Trophoblast cell (in vitro differentiated cells and primary cell): ENCODE measurements around the gene FRMPD4. TPM values are rescaled to one million over a fixed set of nuclear protein-coding genes. Genes with fewer than 3 reads are reported as not detected.

Source experiments
- DNase-seq, 2 donors: peaks; one replicate each; pipeline ENCODE4 v3.0.0-alpha.2; 2016
- H2AFZ ChIP-seq: 2 replicates; pipeline ENCODE4 v1.6.1; 2013; ENCODE audit warnings: low read length, moderate library complexity, mild to moderate bottlenecking; ENCODE audit not compliant: insufficient read depth, poor library complexity
- H2AK5ac ChIP-seq: 2 replicates; pipeline ENCODE4 v1.6.1; 2013; ENCODE audit warnings: mild to moderate bottlenecking, low read length
- H2BK120ac ChIP-seq: 2 replicates; pipeline ENCODE4 v1.6.1; 2013; ENCODE audit warnings: low read length, mild to moderate bottlenecking, moderate library complexity; ENCODE audit not compliant: insufficient read depth, poor library complexity
- H2BK12ac ChIP-seq: 2 replicates; pipeline ENCODE4 v1.6.1; 2013; ENCODE audit warnings: mild to moderate bottlenecking, low read length, moderate library complexity
- H2BK5ac ChIP-seq: 2 replicates; pipeline ENCODE4 v1.6.1; 2013; ENCODE audit warnings: low read length, low read depth, moderate library complexity, mild to moderate bottlenecking; ENCODE audit not compliant: poor library complexity
- H3K14ac ChIP-seq: 2 replicates; pipeline ENCODE4 v1.6.1; 2013; ENCODE audit warnings: mild to moderate bottlenecking, low read length
- H3K18ac ChIP-seq: 2 replicates; pipeline ENCODE4 v1.6.1; 2013; ENCODE audit warnings: mild to moderate bottlenecking, low read length
- H3K23ac ChIP-seq: 2 replicates; pipeline ENCODE4 v1.6.1; 2013; ENCODE audit warnings: low read length
- H3K27ac ChIP-seq: 2 replicates; pipeline ENCODE4 v1.5.1; 2013; ENCODE audit warnings: low read depth, mild to moderate bottlenecking, inconsistent platforms, low read length, moderate library complexity
- H3K27me3 ChIP-seq: 2 replicates; pipeline ENCODE4 v1.6.1; 2013; ENCODE audit warnings: inconsistent platforms, mild to moderate bottlenecking, low read length, moderate library complexity; ENCODE audit not compliant: insufficient read depth
- H3K36me3 ChIP-seq, 2 experiments: 1 replicate in 1 of 2; 2 replicates in 1 of 2; pipeline ENCODE4 v1.6.1; 2013; ENCODE audit warnings: low read length in 2 of 2, mild to moderate bottlenecking in 2 of 2, moderate library complexity in 1 of 2; ENCODE audit not compliant: insufficient read depth in 2 of 2, control insufficient read depth in 1 of 2
- H3K4ac ChIP-seq: 2 replicates; pipeline ENCODE4 v1.6.1; 2013; ENCODE audit warnings: low read depth, mild to moderate bottlenecking, low read length, moderate library complexity
- H3K4me1 ChIP-seq, 2 experiments: 1 replicate in 1 of 2; 2 replicates in 1 of 2; pipeline ENCODE4 v1.6.1; 2013; ENCODE audit warnings: low read length in 2 of 2, mild to moderate bottlenecking in 2 of 2, moderate library complexity in 1 of 2; ENCODE audit not compliant: insufficient read depth in 2 of 2, control insufficient read depth in 1 of 2
- H3K4me2 ChIP-seq: 2 replicates; pipeline ENCODE4 v1.6.1; 2013; ENCODE audit warnings: inconsistent platforms, mild to moderate bottlenecking, low read length, moderate library complexity
- H3K4me3 ChIP-seq: 2 replicates; pipeline ENCODE4 v1.5.1; 2013; ENCODE audit warnings: mild to moderate bottlenecking, low read depth, low read length, inconsistent platforms
- H3K79me1 ChIP-seq: one replicate; pipeline ENCODE4 v1.6.1; 2013; ENCODE audit warnings: low read length
- H3K79me2 ChIP-seq: 2 replicates; pipeline ENCODE4 v1.6.1; 2013; ENCODE audit warnings: low read length, mild to moderate bottlenecking; ENCODE audit not compliant: control insufficient read depth, insufficient read depth, poor library complexity
- H3K9ac ChIP-seq: 2 replicates; pipeline ENCODE4 v1.6.1; 2013; ENCODE audit warnings: mild to moderate bottlenecking, low read length
- H3K9me3 ChIP-seq: 2 replicates; pipeline ENCODE4 v1.6.1; 2013; ENCODE audit warnings: low read depth, mild to moderate bottlenecking, control low read depth, inconsistent platforms, low read length; ENCODE audit not compliant: insufficient read depth
- H4K12ac ChIP-seq: 2 replicates; pipeline ENCODE4 v1.6.1; 2013; ENCODE audit warnings: low read depth, mild to moderate bottlenecking, low read length, moderate library complexity
- H4K8ac ChIP-seq: 2 replicates; pipeline ENCODE4 v1.6.1; 2013; ENCODE audit warnings: low read depth, mild to moderate bottlenecking, low read length, moderate library complexity
- H4K91ac ChIP-seq: one replicate; pipeline ENCODE4 v1.6.1; 2013; ENCODE audit warnings: low read depth, mild to moderate bottlenecking, low read length, moderate library complexity
- WGBS: extraction: QIAGEN DNeasy Blood & Tissue Kit; methylation state at CpG from one replicate; pipeline ENCODE4 v1.1.7; 2013; ENCODE audit warnings: missing lambda C conversion rate; ENCODE audit not compliant: insufficient read length, insufficient coverage; ENCODE audit errors: extremely low coverage; 5-methylcytosine and 5-hydroxymethylcytosine counted together
- polyA plus RNA-seq: library from polyadenylated mRNA; stranded (reverse); fragments of 200-250 nt; gene quantifications from 2 replicates; pipeline ENCODE4 v1.2.3, GENCODE V29; 2013

Gene FRMPD4
- 2.1 and 2.4 TPM in 2 replicates for polyA plus RNA-seq

GRCh38 chrX:12138361-12139313, at the start of gene FRMPD4:
Gene FRMPD4 (plus strand): TSS chrX:12138473. CDS start chrX:12138972, 499 bp downstream.
- peak within 1 kb of the TSS; percentile 51 for H4K12ac ChIP-seq
- no CpG with 5 or more reads among the region's 80 CpGs for WGBS
- DNase-seq: peak in 1 of 2 donors; percentile 2

DNA sequence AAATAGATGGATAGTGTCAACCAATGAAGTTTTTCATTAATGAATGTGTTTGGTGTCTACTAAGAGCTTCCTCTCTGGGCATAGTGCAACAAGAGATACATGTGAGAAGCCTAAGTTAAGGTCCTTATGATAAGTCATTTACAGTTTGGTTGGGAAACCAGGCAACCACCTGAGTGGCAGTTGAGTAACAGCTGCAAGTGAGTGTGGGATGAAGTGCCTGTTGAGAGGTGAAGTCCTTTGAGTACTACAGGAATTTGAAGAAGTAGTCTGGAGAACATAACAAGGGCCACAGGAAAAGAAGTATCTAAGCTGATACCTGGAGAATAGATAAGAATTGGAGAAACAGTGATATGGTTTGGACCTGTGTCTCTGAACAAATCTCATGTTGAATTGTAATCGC, 48.5 kb upstream of the FRMPD4 start:
- Histone ChIP-seq H3K79me1 (peaks cover 13% of the 10 kb centered on the region), H2AK5ac (no peak overlapping the region), H3K27me3 (no peaks in the 10 kb centered on the region), H4K8ac (no peak overlapping the region), H2BK5ac (no peak overlapping the region), H3K14ac (no peak overlapping the region), H3K36me3 (no peaks in the 10 kb centered on the region), H4K91ac (no peak overlapping the region), H3K4me2 (no peak overlapping the region), H3K9ac (no peak overlapping the region), H2BK120ac (no peak overlapping the region), H3K4me3 (no peak overlapping the region), H2AFZ (no peak overlapping the region), H2BK12ac (peak overlapping the region; percentile 49), H3K18ac (no peak overlapping the region), H3K4me1 (no peaks in the 10 kb centered on the region), H3K9me3 (no peaks in the 10 kb centered on the region), H3K23ac (no peak overlapping the region), H3K79me2 (no peaks in the 10 kb centered on the region), H4K12ac (no peak overlapping the region), H3K27ac (no peak overlapping the region), H3K4ac (no peak overlapping the region)
- WGBS: no CpG with 5 or more reads among the region's 1 CpG
- no peak for DNase-seq

More at GRCh38 chrX:12138361-12139313, at the start of gene FRMPD4:
- Histone ChIP-seq H3K27me3 (peaks cover 4% of the 10 kb centered on the region), H4K8ac (peak within 1 kb of the TSS; percentile 51), H3K14ac (peak within 1 kb of the TSS; percentile 60), H3K9ac (peak within 1 kb of the TSS; percentile 66), H2BK120ac (peak within 1 kb of the TSS; percentile 13), H3K79me2 (peaks cover 2% of the 10 kb centered on the region), H3K18ac (peak within 1 kb of the TSS; percentile 76), H3K4me2 (peak within 1 kb of the TSS; percentile 69), H3K27ac (no peak within 1 kb of the TSS), H3K23ac (no peak within 1 kb of the TSS), H2AK5ac (no peak within 1 kb of the TSS), H3K79me1 (peaks cover 5% of the 10 kb centered on the region), H2AFZ (no peak within 1 kb of the TSS), H2BK5ac (peak within 1 kb of the TSS; percentile 31), H3K4me1 (peaks cover 0 to 3% of the 10 kb centered on the region in 2 experiments), H4K91ac (peak within 1 kb of the TSS; percentile 57), H2BK12ac (no peak within 1 kb of the TSS), H3K9me3 (no peaks in the 10 kb centered on the region), H3K4me3 (peak within 1 kb of the TSS; percentile 68), H3K4ac (no peak within 1 kb of the TSS), H3K36me3 (no peaks in the 10 kb centered on the region)

GRCh38 chrX:12113321-12113720, 25.0 kb upstream of the FRMPD4 start:
- no peaks in the 10 kb centered on the region for H3K36me3 ChIP-seq
- no peak overlapping the region for H2AFZ ChIP-seq
- H4K8ac ChIP-seq: no peak overlapping the region
- no peak overlapping the region for H4K12ac ChIP-seq
- no peak overlapping the region for H3K18ac ChIP-seq
- peaks cover 19% of the 10 kb centered on the region for H3K79me1 ChIP-seq
- H3K4me1 ChIP-seq: peaks cover 0 to 4% of the 10 kb centered on the region in 2 experiments
- H2BK120ac ChIP-seq: peak overlapping the region; percentile 76
- peak overlapping the region; percentile 78 for H3K27ac ChIP-seq
- H3K9ac ChIP-seq: no peak overlapping the region
- H2AK5ac ChIP-seq: no peak overlapping the region
- DNase-seq: no peak
- H3K79me2 ChIP-seq: no peaks in the 10 kb centered on the region
- no peak overlapping the region for H3K4me3 ChIP-seq
- H3K23ac ChIP-seq: no peak overlapping the region
- no peak overlapping the region for H3K4ac ChIP-seq
- no peaks in the 10 kb centered on the region for H3K27me3 ChIP-seq
- no peak overlapping the region for H3K14ac ChIP-seq
- no peak overlapping the region for H2BK12ac ChIP-seq
- WGBS: no CpG with 5 or more reads among the region's 2 CpGs
- H3K4me2 ChIP-seq: no peak overlapping the region
- H4K91ac ChIP-seq: no peak overlapping the region
- H2BK5ac ChIP-seq: peak overlapping the region; percentile 56
- H3K9me3 ChIP-seq: no peaks in the 10 kb centered on the region

DNA sequence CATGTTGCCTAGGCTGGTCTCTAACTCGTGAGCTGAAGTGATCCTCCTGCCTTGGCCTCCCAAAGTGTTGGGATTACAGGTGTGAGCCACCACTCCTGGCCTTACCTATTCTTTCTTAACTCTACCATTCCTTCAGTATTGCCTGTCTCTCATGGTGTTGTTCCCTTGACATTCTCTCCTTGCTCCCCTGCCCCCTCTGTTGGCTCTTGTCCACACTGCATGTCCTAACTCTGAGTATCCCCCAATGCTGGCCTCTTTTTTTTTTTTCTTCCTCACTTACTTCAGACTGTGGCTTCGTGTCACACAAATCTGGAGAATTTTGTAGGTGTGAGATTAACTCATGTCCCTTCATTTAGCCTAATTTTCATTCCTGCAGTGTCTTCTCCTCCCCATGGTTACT, 22.9 kb upstream of the FRMPD4 start:
- Histone ChIP-seq H3K4ac (no peak overlapping the region), H2BK120ac (peak overlapping the region; percentile 94), H3K36me3 (no peaks in the 10 kb centered on the region), H4K91ac (peak overlapping the region; percentile 78), H3K4me3 (no peak overlapping the region), H3K79me1 (peaks cover 20% of the 10 kb centered on the region), H2AFZ (no peak overlapping the region), H3K79me2 (no peaks in the 10 kb centered on the region), H3K23ac (no peak overlapping the region), H2BK5ac (peak overlapping the region; percentile 93), H3K9me3 (no peaks in the 10 kb centered on the region), H3K9ac (no peak overlapping the region), H4K12ac (peak overlapping the region; percentile 47), H4K8ac (no peak overlapping the region), H3K18ac (no peak overlapping the region), H3K4me1 (peaks cover 0 to 6% of the 10 kb centered on the region in 2 experiments), H3K4me2 (no peak overlapping the region), H2AK5ac (peak overlapping the region; percentile 79), H3K14ac (peak overlapping the region; percentile 26), H2BK12ac (peak overlapping the region; percentile 23), H3K27me3 (no peaks in the 10 kb centered on the region), H3K27ac (peak overlapping the region; percentile 96)
- no peak for DNase-seq
- no CpG with 5 or more reads among the region's 2 CpGs for WGBS
